OCI-LY7 (cell line): Measurements from ENCODE around the gene LGALS8.

Experiments
- CTCF ChIP-seq: fragments of 200-600 bp; sonication (generic); conservative IDR thresholded peaks from 2 replicates; pipeline ENCODE4 v1.5.1; 2014; ENCODE audit warnings: mild to moderate bottlenecking, antibody characterized with exemption, low read length, moderate library complexity, mixed read lengths
- EZH2phosphoT487 ChIP-seq: fragments of 200-600 bp; sonication (generic); IDR thresholded peaks from 2 replicates; pipeline ENCODE4 v1.6.1; 2018; ENCODE audit warnings: low read depth, borderline replicate concordance, mild to moderate bottlenecking, mixed run types, antibody characterized with exemption, low read length, moderate library complexity, mixed read lengths

GRCh38 chr1:236581528-236581927 lies 57.7 kb downstream of the LGALS8 start:
- no peak for TF ChIP-seq CTCF
- no peak for TF ChIP-seq EZH2phosphoT487
